GM12878 (cell line): Measurements from ENCODE around the gene GPR17. TPM values are rescaled to one million over a fixed set of nuclear protein-coding genes. Genes with fewer than 3 reads are reported as not detected.

Source experiments
- ATF7 ChIP-seq: fragments of 450-650 bp; IDR thresholded peaks from 2 replicates; pipeline ENCODE4 v1.6.1; 2016; ENCODE audit warnings: low read depth, mild to moderate bottlenecking
- BRCA1 ChIP-seq: IDR thresholded peaks from 2 replicates; pipeline ENCODE4 v1.6.1; 2011; ENCODE audit warnings: low read depth, low read length, improper control_type of control experiment
- GATAD2B ChIP-seq: fragments of 450-650 bp; conservative IDR thresholded peaks from 2 replicates; pipeline ENCODE4 v1.6.1; 2017; ENCODE audit warnings: low read depth, mild to moderate bottlenecking, moderate library complexity
- JUNB ChIP-seq: IDR thresholded peaks from 2 replicates; pipeline ENCODE4 v1.6.1; 2016; ENCODE audit warnings: antibody characterized with exemption, mild to moderate bottlenecking
- PML ChIP-seq: IDR thresholded peaks from 2 replicates; pipeline ENCODE4 v1.6.1; 2012; ENCODE audit warnings: low read length, inconsistent platforms
- POU2F2 ChIP-seq: IDR thresholded peaks from 3 replicates; pipeline ENCODE4 v1.6.1; 2011; ENCODE audit warnings: low read depth, mild to moderate bottlenecking, low read length, borderline replicate concordance
- RAD51 ChIP-seq: fragments of 450-650 bp; IDR thresholded peaks from 2 replicates; pipeline ENCODE4 v1.6.1; 2016; ENCODE audit warnings: moderate library complexity, mild to moderate bottlenecking, inconsistent platforms
- RCOR1 ChIP-seq: conservative IDR thresholded peaks from 2 replicates; pipeline ENCODE4 v1.6.1; 2012; ENCODE audit warnings: low read depth, low read length, improper control_type of control experiment
- SMC3 ChIP-seq: IDR thresholded peaks from 2 replicates; pipeline ENCODE4 v1.6.1; 2011; ENCODE audit warnings: low read length, improper control_type of control experiment, borderline replicate concordance
- ZBED1 ChIP-seq: IDR thresholded peaks from 2 replicates; pipeline ENCODE4 v1.6.1; 2016; ENCODE audit warnings: borderline replicate concordance
- ZNF24 ChIP-seq: fragments of 450-650 bp; IDR thresholded peaks from 2 replicates; pipeline ENCODE4 v1.6.1; 2017; ENCODE audit warnings: antibody characterized with exemption, mild to moderate bottlenecking
- polyA plus RNA-seq, 11 experiments: library from polyadenylated mRNA; depleted of rRNA in 4 of 11; unstranded in 6 of 11; stranded (reverse) in 5 of 11; fragments of >200 nt; fragmentation: Nextera tagmentation in 4 of 11; fragmentation: Illumina TruSeq in 1 of 11; extraction: Ambion mirVana in 4 of 11; extraction: Trizol in 1 of 11; gene quantifications; 1 replicate in 1 of 11; 2 replicates in 10 of 11; pipeline versions ENCODE4 v1.2.1 to v1.2.3, GENCODE V29; 2011 to 2016; ENCODE audit warnings: inconsistent platforms in 2 of 11, missing spikeins in 2 of 11, low read depth in 1 of 11
- total RNA-seq, 4 experiments: library from RNA; depleted of rRNA in 3 of 4; stranded (reverse); fragments of >200 nt in 3 of 4; fragmentation: Illumina TruSeq in 1 of 4; extraction: Trizol in 1 of 4; gene quantifications; 2 replicates each; pipeline versions ENCODE4 v1.2.1 to v1.2.3, GENCODE V29; 2013 to 2021
- TF ChIP-seq, protein P1 (sequence below): fragments of 450-650 bp; IDR thresholded peaks from 2 replicates; pipeline ENCODE4 v1.6.1; 2017; ENCODE audit warnings: low read depth, mild to moderate bottlenecking, moderate library complexity
- TF ChIP-seq, protein P2 (sequence below): fragments of 450-650 bp; IDR thresholded peaks from 2 replicates; pipeline ENCODE4 v1.6.1; 2017; ENCODE audit warnings: mild to moderate bottlenecking, low read depth, inconsistent platforms; ENCODE audit not compliant: poor library complexity, severe bottlenecking
- TF ChIP-seq, protein P3 (sequence below): fragments of 450-650 bp; IDR thresholded peaks from 2 replicates; pipeline ENCODE4 v1.6.1; 2016; ENCODE audit warnings: mild to moderate bottlenecking, moderate library complexity, borderline replicate concordance
- TF ChIP-seq, protein P4 (sequence below): IDR thresholded peaks from 2 replicates; pipeline ENCODE4 v1.6.1; 2011; ENCODE audit warnings: low read depth, mild to moderate bottlenecking, low read length, moderate library complexity, borderline replicate concordance; ENCODE audit errors: extremely low read depth
- TF ChIP-seq, protein P5 (sequence below): fragments of 450-650 bp; IDR thresholded peaks from 2 replicates; pipeline ENCODE4 v1.6.1; 2016; ENCODE audit warnings: mild to moderate bottlenecking
- TF ChIP-seq, protein P6 (sequence below): IDR thresholded peaks from 2 replicates; pipeline ENCODE4 v1.6.1; 2012; ENCODE audit warnings: low read depth, low read length, improper control_type of control experiment

The GPR17 gene
- total and polyA plus RNA-seq, 10 of the 15 experiments (the other 5 are each of a cell fraction or from before 2014, with no cell fraction given): not detected

DNA sequence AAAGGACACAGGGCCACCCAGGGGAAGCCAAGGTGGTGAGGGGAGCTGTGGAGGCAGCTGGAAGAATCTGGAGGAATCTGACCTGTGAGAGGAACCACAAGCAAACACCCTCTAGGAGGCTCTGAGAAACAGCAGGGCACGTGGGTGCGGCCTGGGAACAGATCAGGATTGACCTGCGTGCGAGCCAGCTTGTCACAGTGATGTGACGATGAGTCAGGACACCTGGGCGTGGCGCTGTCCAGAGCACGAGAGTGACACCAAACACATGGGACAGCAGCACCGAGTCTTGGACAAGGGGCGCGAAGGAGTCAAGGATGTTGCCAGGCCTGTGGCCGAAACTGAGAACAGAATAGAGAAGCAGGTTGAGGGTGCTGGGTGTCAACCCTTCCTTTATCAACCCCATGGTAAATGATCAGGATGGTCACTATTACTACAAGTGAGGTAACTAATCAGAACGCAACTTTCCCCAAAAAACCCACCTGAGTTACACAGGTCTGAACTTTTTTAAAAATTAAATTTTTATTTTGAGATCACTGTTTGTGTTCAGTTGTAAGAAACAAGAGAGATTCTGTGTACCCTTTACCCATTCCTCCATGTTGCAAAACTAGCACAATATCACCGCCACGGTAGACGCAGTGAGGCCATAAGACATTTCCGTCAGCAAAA, 54.7 kb downstream of the GPR17 start (continued):
- no peak for TF ChIP-seq BRCA1
- TF ChIP-seq, protein P1, sequence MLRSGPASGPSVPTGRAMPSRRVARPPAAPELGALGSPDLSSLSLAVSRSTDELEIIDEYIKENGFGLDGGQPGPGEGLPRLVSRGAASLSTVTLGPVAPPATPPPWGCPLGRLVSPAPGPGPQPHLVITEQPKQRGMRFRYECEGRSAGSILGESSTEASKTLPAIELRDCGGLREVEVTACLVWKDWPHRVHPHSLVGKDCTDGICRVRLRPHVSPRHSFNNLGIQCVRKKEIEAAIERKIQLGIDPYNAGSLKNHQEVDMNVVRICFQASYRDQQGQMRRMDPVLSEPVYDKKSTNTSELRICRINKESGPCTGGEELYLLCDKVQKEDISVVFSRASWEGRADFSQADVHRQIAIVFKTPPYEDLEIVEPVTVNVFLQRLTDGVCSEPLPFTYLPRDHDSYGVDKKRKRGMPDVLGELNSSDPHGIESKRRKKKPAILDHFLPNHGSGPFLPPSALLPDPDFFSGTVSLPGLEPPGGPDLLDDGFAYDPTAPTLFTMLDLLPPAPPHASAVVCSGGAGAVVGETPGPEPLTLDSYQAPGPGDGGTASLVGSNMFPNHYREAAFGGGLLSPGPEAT: peak; percentile 73
- TF ChIP-seq ZBED1: peak; percentile 61; the same call in 1 of the 2 replicates
- TF ChIP-seq, protein P2, sequence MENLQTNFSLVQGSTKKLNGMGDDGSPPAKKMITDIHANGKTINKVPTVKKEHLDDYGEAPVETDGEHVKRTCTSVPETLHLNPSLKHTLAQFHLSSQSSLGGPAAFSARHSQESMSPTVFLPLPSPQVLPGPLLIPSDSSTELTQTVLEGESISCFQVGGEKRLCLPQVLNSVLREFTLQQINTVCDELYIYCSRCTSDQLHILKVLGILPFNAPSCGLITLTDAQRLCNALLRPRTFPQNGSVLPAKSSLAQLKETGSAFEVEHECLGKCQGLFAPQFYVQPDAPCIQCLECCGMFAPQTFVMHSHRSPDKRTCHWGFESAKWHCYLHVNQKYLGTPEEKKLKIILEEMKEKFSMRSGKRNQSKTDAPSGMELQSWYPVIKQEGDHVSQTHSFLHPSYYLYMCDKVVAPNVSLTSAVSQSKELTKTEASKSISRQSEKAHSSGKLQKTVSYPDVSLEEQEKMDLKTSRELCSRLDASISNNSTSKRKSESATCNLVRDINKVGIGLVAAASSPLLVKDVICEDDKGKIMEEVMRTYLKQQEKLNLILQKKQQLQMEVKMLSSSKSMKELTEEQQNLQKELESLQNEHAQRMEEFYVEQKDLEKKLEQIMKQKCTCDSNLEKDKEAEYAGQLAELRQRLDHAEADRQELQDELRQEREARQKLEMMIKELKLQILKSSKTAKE: peak; percentile 68
- TF ChIP-seq, protein P3, sequence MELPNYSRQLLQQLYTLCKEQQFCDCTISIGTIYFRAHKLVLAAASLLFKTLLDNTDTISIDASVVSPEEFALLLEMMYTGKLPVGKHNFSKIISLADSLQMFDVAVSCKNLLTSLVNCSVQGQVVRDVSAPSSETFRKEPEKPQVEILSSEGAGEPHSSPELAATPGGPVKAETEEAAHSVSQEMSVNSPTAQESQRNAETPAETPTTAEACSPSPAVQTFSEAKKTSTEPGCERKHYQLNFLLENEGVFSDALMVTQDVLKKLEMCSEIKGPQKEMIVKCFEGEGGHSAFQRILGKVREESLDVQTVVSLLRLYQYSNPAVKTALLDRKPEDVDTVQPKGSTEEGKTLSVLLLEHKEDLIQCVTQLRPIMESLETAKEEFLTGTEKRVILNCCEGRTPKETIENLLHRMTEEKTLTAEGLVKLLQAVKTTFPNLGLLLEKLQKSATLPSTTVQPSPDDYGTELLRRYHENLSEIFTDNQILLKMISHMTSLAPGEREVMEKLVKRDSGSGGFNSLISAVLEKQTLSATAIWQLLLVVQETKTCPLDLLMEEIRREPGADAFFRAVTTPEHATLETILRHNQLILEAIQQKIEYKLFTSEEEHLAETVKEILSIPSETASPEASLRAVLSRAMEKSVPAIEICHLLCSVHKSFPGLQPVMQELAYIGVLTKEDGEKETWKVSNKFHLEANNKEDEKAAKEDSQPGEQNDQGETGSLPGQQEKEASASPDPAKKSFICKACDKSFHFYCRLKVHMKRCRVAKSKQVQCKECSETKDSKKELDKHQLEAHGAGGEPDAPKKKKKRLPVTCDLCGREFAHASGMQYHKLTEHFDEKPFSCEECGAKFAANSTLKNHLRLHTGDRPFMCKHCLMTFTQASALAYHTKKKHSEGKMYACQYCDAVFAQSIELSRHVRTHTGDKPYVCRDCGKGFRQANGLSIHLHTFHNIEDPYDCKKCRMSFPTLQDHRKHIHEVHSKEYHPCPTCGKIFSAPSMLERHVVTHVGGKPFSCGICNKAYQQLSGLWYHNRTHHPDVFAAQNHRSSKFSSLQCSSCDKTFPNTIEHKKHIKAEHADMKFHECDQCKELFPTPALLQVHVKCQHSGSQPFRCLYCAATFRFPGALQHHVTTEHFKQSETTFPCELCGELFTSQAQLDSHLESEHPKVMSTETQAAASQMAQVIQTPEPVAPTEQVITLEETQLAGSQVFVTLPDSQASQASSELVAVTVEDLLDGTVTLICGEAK: no peak; the same call in 1 of the 2 replicates
- TF ChIP-seq ATF7: peak; percentile 76
- TF ChIP-seq RAD51: peak; percentile 76
- no peak for TF ChIP-seq RCOR1
- TF ChIP-seq, protein P4, sequence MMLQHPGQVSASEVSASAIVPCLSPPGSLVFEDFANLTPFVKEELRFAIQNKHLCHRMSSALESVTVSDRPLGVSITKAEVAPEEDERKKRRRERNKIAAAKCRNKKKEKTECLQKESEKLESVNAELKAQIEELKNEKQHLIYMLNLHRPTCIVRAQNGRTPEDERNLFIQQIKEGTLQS: no peak
- TF ChIP-seq, protein P5, sequence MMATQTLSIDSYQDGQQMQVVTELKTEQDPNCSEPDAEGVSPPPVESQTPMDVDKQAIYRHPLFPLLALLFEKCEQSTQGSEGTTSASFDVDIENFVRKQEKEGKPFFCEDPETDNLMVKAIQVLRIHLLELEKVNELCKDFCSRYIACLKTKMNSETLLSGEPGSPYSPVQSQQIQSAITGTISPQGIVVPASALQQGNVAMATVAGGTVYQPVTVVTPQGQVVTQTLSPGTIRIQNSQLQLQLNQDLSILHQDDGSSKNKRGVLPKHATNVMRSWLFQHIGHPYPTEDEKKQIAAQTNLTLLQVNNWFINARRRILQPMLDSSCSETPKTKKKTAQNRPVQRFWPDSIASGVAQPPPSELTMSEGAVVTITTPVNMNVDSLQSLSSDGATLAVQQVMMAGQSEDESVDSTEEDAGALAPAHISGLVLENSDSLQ: peak; percentile 94
- TF ChIP-seq SMC3: peak; percentile 13; the same call in 1 of the 2 replicates
- TF ChIP-seq JUNB: peak; percentile 23
- TF ChIP-seq POU2F2: peak; percentile 72; the same call in 1 of the 3 replicates
- TF ChIP-seq PML: no peak
- TF ChIP-seq ZNF24: no peak
- TF ChIP-seq, protein P6, sequence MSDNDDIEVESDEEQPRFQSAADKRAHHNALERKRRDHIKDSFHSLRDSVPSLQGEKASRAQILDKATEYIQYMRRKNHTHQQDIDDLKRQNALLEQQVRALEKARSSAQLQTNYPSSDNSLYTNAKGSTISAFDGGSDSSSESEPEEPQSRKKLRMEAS: peak; percentile 81
- TF ChIP-seq GATAD2B: peak; percentile 16
